Keratinocyte (primary cell): ENCODE measurements around the gene NODAL. TPM values are rescaled to one million over a fixed set of nuclear protein-coding genes. Genes with fewer than 3 reads are reported as not detected.

Experiments
- DNase-seq: peaks from one replicate; pipeline ENCODE4 v3.0.0-alpha.2; 2011; ENCODE audit warnings: low read depth, missing footprints, low spot score
- FAIRE-seq: peaks from 2 replicates; lab custom pipeline; 2011; peaks lifted over from hg19 to GRCh38; lab: Jason Lieb, UNC
- H2AFZ ChIP-seq: 2 replicates; pipeline ENCODE4 v1.6.0; 2012; ENCODE audit warnings: low read length, control low read depth, inconsistent platforms; ENCODE audit not compliant: control insufficient read depth
- H3K27ac ChIP-seq: 2 replicates; pipeline ENCODE4 v1.5.1; 2011; ENCODE audit warnings: low read length; ENCODE audit not compliant: control insufficient read depth, insufficient read depth
- H3K27me3 ChIP-seq: 3 replicates; pipeline ENCODE4 v1.6.0; 2011; ENCODE audit warnings: low read length; ENCODE audit not compliant: control insufficient read depth, insufficient read depth; ENCODE audit errors: extremely low read depth
- H3K36me3 ChIP-seq, 2 experiments: 2 replicates in 1 of 2; 3 replicates in 1 of 2; pipeline ENCODE4 v1.5.1; 2011; ENCODE audit warnings: low read length in 2 of 2, mild to moderate bottlenecking in 1 of 2; ENCODE audit not compliant: control insufficient read depth in 2 of 2, insufficient read depth in 2 of 2; ENCODE audit errors: extremely low read depth in 1 of 2
- H3K4me1 ChIP-seq: 3 replicates; pipeline ENCODE4 v1.5.1; 2011; ENCODE audit warnings: low read length; ENCODE audit not compliant: control insufficient read depth, insufficient read depth; ENCODE audit errors: extremely low read depth
- H3K4me2 ChIP-seq: 3 replicates; pipeline ENCODE4 v1.6.0; 2011; ENCODE audit warnings: low read depth, low read length; ENCODE audit not compliant: control insufficient read depth, insufficient read depth; ENCODE audit errors: extremely low read depth
- H3K4me3 ChIP-seq, 3 experiments: fragments of 200-600 bp in 1 of 3; sonication (generic) in 1 of 3; 2 replicates in 2 of 3; 3 replicates in 1 of 3; pipeline ENCODE4 v1.5.1; 2011 to 2016; ENCODE audit warnings: low read length in 3 of 3, mild to moderate bottlenecking in 3 of 3, control low read depth in 2 of 3, inconsistent platforms in 1 of 3, low read depth in 1 of 3, mixed read lengths in 1 of 3, mixed run types in 1 of 3, moderate library complexity in 1 of 3; ENCODE audit not compliant: control insufficient read depth in 2 of 3, insufficient read depth in 2 of 3; ENCODE audit errors: extremely low read depth in 1 of 3
- H3K79me2 ChIP-seq: 2 replicates; pipeline ENCODE4 v1.6.0; 2012; ENCODE audit warnings: low read length; ENCODE audit not compliant: control insufficient read depth, insufficient read depth
- H3K9ac ChIP-seq: 3 replicates; pipeline ENCODE4 v1.6.0; 2011; ENCODE audit warnings: low read length; ENCODE audit not compliant: control insufficient read depth, insufficient read depth; ENCODE audit errors: extremely low read depth
- H3K9me1 ChIP-seq: 3 replicates; pipeline ENCODE4 v1.6.0; 2011; ENCODE audit warnings: low read length; ENCODE audit not compliant: control insufficient read depth, insufficient read depth; ENCODE audit errors: extremely low read depth
- H3K9me3 ChIP-seq: 2 replicates; pipeline ENCODE4 v1.5.1; 2012; ENCODE audit warnings: low read depth, low read length; ENCODE audit not compliant: control insufficient read depth
- H4K20me1 ChIP-seq: 3 replicates; pipeline ENCODE4 v1.6.0; 2011; ENCODE audit warnings: low read length; ENCODE audit not compliant: control insufficient read depth, insufficient read depth; ENCODE audit errors: extremely low read depth
- CTCF ChIP-seq, 3 experiments: IDR thresholded peaks in 1 of 3; conservative IDR thresholded peaks in 1 of 3; optimal IDR thresholded peaks in 1 of 3; 2 replicates in 2 of 3; 3 replicates in 1 of 3; pipeline versions ENCODE3 to v1.5.1; 2011; ENCODE audit warnings: low read length in 3 of 3, mild to moderate bottlenecking in 3 of 3, moderate library complexity in 2 of 3, control low read depth in 1 of 3, inconsistent platforms in 1 of 3; ENCODE audit not compliant: insufficient read depth in 2 of 3; ENCODE audit errors: extremely low read depth in 1 of 3
- EZH2 ChIP-seq: IDR thresholded peaks from one replicate; pipeline ENCODE4 v1.6.1; 2012; ENCODE audit warnings: inconsistent platforms, mild to moderate bottlenecking, low read length, moderate library complexity
- dilution Hi-C: fragments of 300-500 bp; cut with MboI; formaldehyde crosslinking; loops from one replicate; pipeline ENCODE4 v1.7.0; 2020; ENCODE audit warnings: low sequenced_read_pairs; ENCODE audit not compliant: extremely low pct_ligation_motif_present
- polyA plus RNA-seq, 5 experiments: library from polyadenylated mRNA; depleted of rRNA in 3 of 5; stranded (reverse) in 3 of 5; stranded (forward) in 1 of 5; unstranded in 1 of 5; fragments of >200 nt; gene quantifications; 1 replicate in 1 of 5; 2 replicates in 3 of 5; 3 replicates in 1 of 5; pipeline versions ENCODE4 v1.2.1 to v1.2.3, GENCODE V29; 2011 to 2012; ENCODE audit warnings: missing spikeins in 2 of 5, low read depth in 1 of 5, low replicate concordance in 1 of 5

Gene NODAL
- polyA plus RNA-seq, 1 donor (not counting 4 experiments of a cell fraction or from before 2014, with no cell fraction given), result 0.46 TPM

GRCh38 chr10:70418713-70419112 is 22.8 kb downstream of the NODAL start:
- no peaks in the 10 kb centered on the region for H3K27me3 ChIP-seq
- H4K20me1 ChIP-seq, result no peaks in the 10 kb centered on the region
- H3K36me3 ChIP-seq, result peaks cover 16 to 23% of the 10 kb centered on the region in 2 experiments
- no peak overlapping the region for H3K9ac ChIP-seq
- dilution Hi-C loops, result no loop called here
- no peak overlapping the region for H2AFZ ChIP-seq
- H3K4me1 ChIP-seq, result peaks cover 3% of the 10 kb centered on the region
- FAIRE-seq, result no peak
- H3K79me2 ChIP-seq, result peaks cover 6% of the 10 kb centered on the region
- DNase-seq, result no peak
- no peaks in the 10 kb centered on the region for H3K9me1 ChIP-seq
- no peak overlapping the region for H3K4me2 ChIP-seq
- TF ChIP-seq CTCF (optimal IDR thresholded peaks at IDR 0.05 in 1 of 3, IDR thresholded peaks at IDR 0.05 in 1 of 3, conservative IDR thresholded peaks at IDR 0.05 in 1 of 3; ENCODE audit: extremely low read depth in 1 of 3, insufficient read depth in 2 of 3, low read length in 3 of 3), result no peak
- TF ChIP-seq EZH2, result no peak
- no peak overlapping the region for H3K27ac ChIP-seq
- H3K4me3 ChIP-seq, result no peak overlapping the region
- H3K9me3 ChIP-seq, result no peaks in the 10 kb centered on the region

- Histone ChIP-seq H3K27me3 (no peaks in the 10 kb centered on the region), H3K36me3 (peaks cover 15 to 19% of the 10 kb centered on the region in 2 experiments), H3K4me3 (no peak overlapping the region), H3K27ac (peak overlapping the region; percentile 22), H3K9me1 (no peaks in the 10 kb centered on the region), H3K4me2 (no peak overlapping the region), H2AFZ (no peak overlapping the region), H3K9me3 (no peaks in the 10 kb centered on the region), H3K9ac (no peak overlapping the region), H3K4me1 (peaks cover 3% of the 10 kb centered on the region), H3K79me2 (peaks cover 9% of the 10 kb centered on the region), H4K20me1 (no peaks in the 10 kb centered on the region)
- FAIRE-seq (no peak), DNase-seq (no peak)
- dilution Hi-C loops, result no loop called here
- TF ChIP-seq EZH2 (no peak), CTCF (optimal IDR thresholded peaks at IDR 0.05 in 1 of 3, IDR thresholded peaks at IDR 0.05 in 1 of 3, conservative IDR thresholded peaks at IDR 0.05 in 1 of 3; ENCODE audit: extremely low read depth in 1 of 3, insufficient read depth in 2 of 3, low read length in 3 of 3) (no peak)
These were observed 23.3 kb downstream of the NODAL start for GRCh38 chr10:70418229-70418628.
